ENCODE data around the gene PHACTR1.

PHACTR1 gene

DNA sequence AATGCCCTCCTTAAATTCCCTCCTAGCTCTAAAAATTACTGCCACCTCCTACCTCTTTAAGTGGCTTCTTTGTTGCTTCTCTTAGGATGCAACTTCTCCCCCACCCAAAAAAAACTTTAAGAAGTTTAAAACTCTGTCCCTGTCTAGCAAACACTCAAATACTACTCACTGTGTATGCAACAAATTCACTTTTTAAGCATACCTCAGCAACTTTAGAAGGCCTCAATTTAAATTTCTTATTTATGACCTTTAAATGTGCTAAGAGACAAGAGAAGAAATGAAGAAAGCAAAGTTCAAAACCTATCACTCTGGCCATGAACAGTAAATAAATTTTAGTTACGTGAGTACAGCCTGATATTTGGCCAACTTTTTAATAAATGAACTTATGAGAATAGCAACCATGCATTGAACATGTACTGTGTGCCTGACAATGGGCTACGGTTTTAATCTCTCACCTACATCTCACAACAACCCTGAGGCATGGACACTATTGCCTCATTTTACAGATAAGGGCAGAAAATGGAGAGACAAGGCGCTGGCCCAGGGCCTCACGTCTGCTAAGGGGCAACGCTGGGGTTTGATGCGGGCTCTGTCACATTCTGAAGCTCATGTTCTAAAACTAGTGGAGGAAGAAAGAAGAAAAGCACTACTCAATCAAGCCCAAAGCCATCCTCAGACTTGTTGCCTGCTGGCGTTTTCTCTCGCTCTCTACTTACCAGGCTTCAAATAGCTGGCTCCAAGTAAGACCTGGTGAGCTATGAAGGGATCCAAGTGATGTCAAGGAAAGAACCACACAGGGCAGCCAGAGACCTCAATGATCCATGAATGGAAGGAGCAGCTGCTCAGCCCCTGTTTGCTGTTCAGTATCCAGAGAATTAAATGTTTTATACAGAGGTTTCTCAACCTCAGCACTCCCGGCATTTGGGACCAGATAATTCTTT lies 512.0 kb downstream of the PHACTR1 start:
- no peak overlapping the region for H3K9ac ChIP-seq
- no peak overlapping the region for H3K27ac ChIP-seq
- H3K4me1 ChIP-seq: no peaks in the 10 kb centered on the region
- H3K9me3 ChIP-seq (ENCODE audit: control insufficient read depth, low read length): no peaks in the 10 kb centered on the region
- H3K79me2 ChIP-seq: no peaks in the 10 kb centered on the region
- no peaks in the 10 kb centered on the region for H3K36me3 ChIP-seq (ENCODE audit: control insufficient read depth, insufficient read depth, low read length)
- H3K4me3 ChIP-seq (ENCODE audit: low read depth, low read length): no peak overlapping the region
- peak overlapping the region; percentile 33 for H2AFZ ChIP-seq
- H3K4me2 ChIP-seq (ENCODE audit: low read length): no peak overlapping the region
- TF ChIP-seq, protein P1, sequence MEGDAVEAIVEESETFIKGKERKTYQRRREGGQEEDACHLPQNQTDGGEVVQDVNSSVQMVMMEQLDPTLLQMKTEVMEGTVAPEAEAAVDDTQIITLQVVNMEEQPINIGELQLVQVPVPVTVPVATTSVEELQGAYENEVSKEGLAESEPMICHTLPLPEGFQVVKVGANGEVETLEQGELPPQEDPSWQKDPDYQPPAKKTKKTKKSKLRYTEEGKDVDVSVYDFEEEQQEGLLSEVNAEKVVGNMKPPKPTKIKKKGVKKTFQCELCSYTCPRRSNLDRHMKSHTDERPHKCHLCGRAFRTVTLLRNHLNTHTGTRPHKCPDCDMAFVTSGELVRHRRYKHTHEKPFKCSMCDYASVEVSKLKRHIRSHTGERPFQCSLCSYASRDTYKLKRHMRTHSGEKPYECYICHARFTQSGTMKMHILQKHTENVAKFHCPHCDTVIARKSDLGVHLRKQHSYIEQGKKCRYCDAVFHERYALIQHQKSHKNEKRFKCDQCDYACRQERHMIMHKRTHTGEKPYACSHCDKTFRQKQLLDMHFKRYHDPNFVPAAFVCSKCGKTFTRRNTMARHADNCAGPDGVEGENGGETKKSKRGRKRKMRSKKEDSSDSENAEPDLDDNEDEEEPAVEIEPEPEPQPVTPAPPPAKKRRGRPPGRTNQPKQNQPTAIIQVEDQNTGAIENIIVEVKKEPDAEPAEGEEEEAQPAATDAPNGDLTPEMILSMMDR (IDR thresholded peaks at IDR 0.05): no peak
- no peaks in the 10 kb centered on the region for H3K27me3 ChIP-seq (ENCODE audit: control insufficient read depth, insufficient read depth, low read length)

- TF ChIP-seq, protein P1 (IDR thresholded peaks at IDR 0.05): peak; percentile 50
- no peaks in the 10 kb centered on the region for H3K36me3 ChIP-seq (ENCODE audit: control insufficient read depth, insufficient read depth, low read length)
- no peaks in the 10 kb centered on the region for H3K9me3 ChIP-seq (ENCODE audit: control insufficient read depth, low read length)
- no peaks in the 10 kb centered on the region for H3K27me3 ChIP-seq (ENCODE audit: control insufficient read depth, insufficient read depth, low read length)
- H3K4me1 ChIP-seq: no peaks in the 10 kb centered on the region
- H3K9ac ChIP-seq: no peak overlapping the region
- H3K27ac ChIP-seq: no peak overlapping the region
- no peaks in the 10 kb centered on the region for H3K79me2 ChIP-seq
- H2AFZ ChIP-seq: peak overlapping the region; percentile 33
- H3K4me3 ChIP-seq (ENCODE audit: low read depth, low read length): no peak overlapping the region
- H3K4me2 ChIP-seq (ENCODE audit: low read length): no peak overlapping the region
Observed at GRCh38 chr6:13229205-13230085, 512.9 kb downstream of the PHACTR1 start.

GRCh38 chr6:13233106-13233505 lies 516.5 kb downstream of the PHACTR1 start:
- H3K27me3 ChIP-seq (ENCODE audit: control insufficient read depth, insufficient read depth, low read length): no peaks in the 10 kb centered on the region
- no peaks in the 10 kb centered on the region for H3K9me3 ChIP-seq (ENCODE audit: control insufficient read depth, low read length)
- TF ChIP-seq, protein P1 (IDR thresholded peaks at IDR 0.05): no peak
- H3K27ac ChIP-seq: no peak overlapping the region
- H3K9ac ChIP-seq: no peak overlapping the region
- H3K4me3 ChIP-seq (ENCODE audit: low read depth, low read length): no peak overlapping the region
- H3K36me3 ChIP-seq (ENCODE audit: control insufficient read depth, insufficient read depth, low read length): no peaks in the 10 kb centered on the region
- no peaks in the 10 kb centered on the region for H3K4me1 ChIP-seq
- H3K79me2 ChIP-seq: no peaks in the 10 kb centered on the region
- no peak overlapping the region for H2AFZ ChIP-seq
- H3K4me2 ChIP-seq (ENCODE audit: low read length): no peak overlapping the region

- no peak overlapping the region for H3K4me2 ChIP-seq (ENCODE audit: low read length)
- no peaks in the 10 kb centered on the region for H3K79me2 ChIP-seq
- no peak overlapping the region for H3K9ac ChIP-seq
- TF ChIP-seq, protein P1 (IDR thresholded peaks at IDR 0.05): no peak
- H3K9me3 ChIP-seq (ENCODE audit: control insufficient read depth, low read length): no peaks in the 10 kb centered on the region
- no peak overlapping the region for H3K4me3 ChIP-seq (ENCODE audit: low read depth, low read length)
- H3K4me1 ChIP-seq: no peaks in the 10 kb centered on the region
- no peaks in the 10 kb centered on the region for H3K36me3 ChIP-seq (ENCODE audit: control insufficient read depth, insufficient read depth, low read length)
- no peak overlapping the region for H2AFZ ChIP-seq
- H3K27ac ChIP-seq: no peak overlapping the region
- H3K27me3 ChIP-seq (ENCODE audit: control insufficient read depth, insufficient read depth, low read length): no peaks in the 10 kb centered on the region
Observed at GRCh38 chr6:13234130-13234529, 517.6 kb downstream of the PHACTR1 start.
